NK-92 (cell line): ENCODE measurements around the gene PRADC1.

Experiments used
- DNase-seq: peaks from one replicate; lab custom pipeline; 2025; ENCODE audit not compliant: unreplicated experiment; lab: John Stamatoyannopoulos, UW

PRADC1 gene

GRCh38 chr2:73238149-73238548 lies 5.1 kb upstream of the PRADC1 start:
- DNase-seq = no peak

- no peak for DNase-seq
Measured at GRCh38 chr2:73237168-73237567, 4.1 kb upstream of the PRADC1 start.

GRCh38 chr2:73235315-73236028 lies 2.4 kb upstream of the PRADC1 start:
- DNase-seq = no peak

GRCh38 chr2:73233932-73234832 lies 1.1 kb upstream of the PRADC1 start, which contains the start of gene CCT7:
TSS of gene CCT7 (plus strand) at chr2:73234308. CDS start at chr2:73234379, 71 bp downstream.
- DNase-seq = peak; percentile 58

- DNase-seq = no peak
Measured at GRCh38 chr2:73232403-73233153, 461 bp downstream of the PRADC1 start.

GRCh38 chr2:73228631-73229030 lies 4.4 kb downstream of the PRADC1 start:
- DNase-seq = no peak

GRCh38 chr2:73227086-73227485 lies 6.0 kb downstream of the PRADC1 start:
- no peak for DNase-seq

- DNase-seq = no peak
Measured at GRCh38 chr2:73225513-73226360, 7.3 kb downstream of the PRADC1 start.

- DNase-seq = no peak
Measured at GRCh38 chr2:73223821-73224220, 9.2 kb downstream of the PRADC1 start.

- no peak for DNase-seq
Measured at GRCh38 chr2:73218298-73218697, 14.7 kb downstream of the PRADC1 start.

GRCh38 chr2:73217826-73218225 lies 15.2 kb downstream of the PRADC1 start:
- no peak for DNase-seq

- no peak for DNase-seq
Measured at GRCh38 chr2:73217160-73217559, 15.9 kb downstream of the PRADC1 start.

- no peak for DNase-seq
Measured at GRCh38 chr2:73215254-73215653, 17.8 kb downstream of the PRADC1 start.

GRCh38 chr2:73214120-73215035 lies 18.7 kb downstream of the PRADC1 start, which contains the start of gene SMYD5:
TSS of gene SMYD5 (plus strand) at chr2:73214245. CDS start at chr2:73214267, 22 bp downstream.
- peak; percentile 20 for DNase-seq

GRCh38 chr2:73212448-73213176 lies 20.4 kb downstream of the PRADC1 start:
- peak; percentile 8 for DNase-seq

GRCh38 chr2:73212098-73212447 lies 21.0 kb downstream of the PRADC1 start:
- DNase-seq = no peak

- DNase-seq = no peak
Measured at GRCh38 chr2:73210696-73211095, 22.3 kb downstream of the PRADC1 start.

- no peak for DNase-seq
Measured at GRCh38 chr2:73210019-73210418, 23.0 kb downstream of the PRADC1 start.

GRCh38 chr2:73208258-73208657 lies 24.8 kb downstream of the PRADC1 start:
- DNase-seq = no peak
